ENCODE measurements around the gene SYPL2.

DNA sequence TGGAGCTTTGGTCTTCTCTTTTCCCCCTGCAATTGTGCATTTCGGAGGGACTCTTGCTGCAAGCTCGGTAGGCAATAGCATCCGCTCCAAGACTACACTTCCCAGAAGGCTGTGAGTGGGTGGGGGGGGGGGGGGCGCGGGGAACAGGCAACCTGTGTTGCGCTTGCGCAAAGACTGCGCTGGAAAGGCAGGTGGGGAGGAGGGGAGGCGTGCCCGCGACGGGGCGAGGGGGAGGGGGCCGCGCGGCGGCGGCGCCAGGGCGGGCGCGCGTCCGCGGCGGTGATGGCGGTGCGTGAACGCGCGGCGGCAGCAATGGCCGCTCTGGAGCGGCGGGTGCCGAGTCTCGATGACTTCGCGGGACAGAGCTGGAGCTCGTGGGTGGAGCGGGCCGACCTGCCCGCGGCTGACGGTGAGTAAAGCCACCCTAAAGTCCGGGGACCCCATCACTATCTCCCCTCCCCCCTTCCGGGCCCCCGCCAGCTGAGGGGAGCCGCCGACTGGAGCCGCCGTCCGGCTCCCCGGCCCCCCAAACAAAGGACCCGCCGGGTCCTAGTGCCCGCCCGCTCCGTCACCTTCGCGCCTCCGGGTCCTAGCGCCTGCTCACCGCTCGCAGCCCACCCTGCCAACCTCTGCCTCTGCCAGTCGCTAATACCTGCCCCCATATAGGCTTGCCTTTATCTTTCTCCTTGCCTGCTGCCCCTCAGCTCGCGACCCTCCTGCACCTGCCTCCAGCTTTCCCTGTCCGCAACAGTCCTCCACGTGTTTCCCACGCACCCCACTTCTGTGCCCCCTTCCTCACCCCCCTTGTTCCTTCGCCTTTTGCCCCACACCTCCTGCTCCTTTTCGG, 17.5 kb downstream of the SYPL2 start, which contains the start of gene ATXN7L2:
- TF ChIP-seq, protein P1, sequence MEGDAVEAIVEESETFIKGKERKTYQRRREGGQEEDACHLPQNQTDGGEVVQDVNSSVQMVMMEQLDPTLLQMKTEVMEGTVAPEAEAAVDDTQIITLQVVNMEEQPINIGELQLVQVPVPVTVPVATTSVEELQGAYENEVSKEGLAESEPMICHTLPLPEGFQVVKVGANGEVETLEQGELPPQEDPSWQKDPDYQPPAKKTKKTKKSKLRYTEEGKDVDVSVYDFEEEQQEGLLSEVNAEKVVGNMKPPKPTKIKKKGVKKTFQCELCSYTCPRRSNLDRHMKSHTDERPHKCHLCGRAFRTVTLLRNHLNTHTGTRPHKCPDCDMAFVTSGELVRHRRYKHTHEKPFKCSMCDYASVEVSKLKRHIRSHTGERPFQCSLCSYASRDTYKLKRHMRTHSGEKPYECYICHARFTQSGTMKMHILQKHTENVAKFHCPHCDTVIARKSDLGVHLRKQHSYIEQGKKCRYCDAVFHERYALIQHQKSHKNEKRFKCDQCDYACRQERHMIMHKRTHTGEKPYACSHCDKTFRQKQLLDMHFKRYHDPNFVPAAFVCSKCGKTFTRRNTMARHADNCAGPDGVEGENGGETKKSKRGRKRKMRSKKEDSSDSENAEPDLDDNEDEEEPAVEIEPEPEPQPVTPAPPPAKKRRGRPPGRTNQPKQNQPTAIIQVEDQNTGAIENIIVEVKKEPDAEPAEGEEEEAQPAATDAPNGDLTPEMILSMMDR (IDR thresholded peaks at IDR 0.05 in 2 of 3, conservative IDR thresholded peaks at IDR 0.05 in 1 of 3; ENCODE audit: borderline replicate concordance in 1 of 3, insufficient read depth in 1 of 3, low read depth in 2 of 3, low read length in 2 of 3): no peak
- peak; percentile 21 for TF ChIP-seq POLR2A (IDR thresholded peaks at IDR 0.05; ENCODE audit: borderline replicate concordance, extremely low read depth, insufficient read depth, insufficient read length)
- TF ChIP-seq RAD21 (IDR thresholded peaks at IDR 0.05; ENCODE audit: low read depth): no peak
- TF ChIP-seq ZFX (IDR thresholded peaks at IDR 0.05): 0 out of 2 replicates have a peak, but pooled peaks have one; percentile 16
- no peak for TF ChIP-seq EZH2 (IDR thresholded peaks at IDR 0.05)
- TF ChIP-seq, protein P2, sequence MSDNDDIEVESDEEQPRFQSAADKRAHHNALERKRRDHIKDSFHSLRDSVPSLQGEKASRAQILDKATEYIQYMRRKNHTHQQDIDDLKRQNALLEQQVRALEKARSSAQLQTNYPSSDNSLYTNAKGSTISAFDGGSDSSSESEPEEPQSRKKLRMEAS (IDR thresholded peaks at IDR 0.05): peak; percentile 85
- peak; percentile 85 for TF ChIP-seq POLR2AphosphoS5 (IDR thresholded peaks at IDR 0.05; ENCODE audit: low read depth, low read length)
